Type B pancreatic cell (in vitro differentiated cells): ENCODE results near the gene TAS1R1. TPM values are rescaled to one million over a fixed set of nuclear protein-coding genes. Genes with fewer than 3 reads are reported as not detected.

Experiments
- DNase-seq: peaks from one replicate; pipeline ENCODE4 v3.0.0; 2021; ENCODE audit warnings: mixed read lengths; ENCODE audit not compliant: unreplicated experiment; ENCODE audit errors: extremely low spot score
- H3K27ac Mint-ChIP-seq: 2 replicates; pipeline ENCODE4 v1.8.0; 2021; ENCODE audit warnings: mild to moderate bottlenecking, mixed read lengths
- H3K27me3 Mint-ChIP-seq: 2 replicates; pipeline ENCODE4 v1.8.0; 2021; ENCODE audit warnings: mixed read lengths
- H3K36me3 Mint-ChIP-seq: 2 replicates; pipeline ENCODE4 v1.8.0; 2021; ENCODE audit warnings: mixed read lengths
- H3K4me1 Mint-ChIP-seq: one replicate; pipeline ENCODE4 v1.8.0; 2021; ENCODE audit warnings: mixed read lengths; ENCODE audit not compliant: unreplicated experiment
- H3K4me3 Mint-ChIP-seq: 2 replicates; pipeline ENCODE4 v1.8.0; 2021; ENCODE audit warnings: mild to moderate bottlenecking, mixed read lengths
- H3K9me3 Mint-ChIP-seq: 2 replicates; pipeline ENCODE4 v1.8.0; 2021; ENCODE audit warnings: mixed read lengths
- total RNA-seq: library from RNA; stranded (reverse); gene quantifications from 2 replicates; pipeline ENCODE4 v1.2.1, GENCODE V29; 2021; ENCODE audit warnings: low replicate concordance
- TF ChIP-seq, protein P1 (sequence below): fragments of 200-600 bp; sonication (generic); conservative IDR thresholded peaks from 2 replicates; pipeline ENCODE4 v1.5.0; 2021; ENCODE audit warnings: antibody characterized with exemption, mild to moderate bottlenecking

The TAS1R1 gene
- total RNA-seq, 1 donor from 2014 or later, result not detected

DNA sequence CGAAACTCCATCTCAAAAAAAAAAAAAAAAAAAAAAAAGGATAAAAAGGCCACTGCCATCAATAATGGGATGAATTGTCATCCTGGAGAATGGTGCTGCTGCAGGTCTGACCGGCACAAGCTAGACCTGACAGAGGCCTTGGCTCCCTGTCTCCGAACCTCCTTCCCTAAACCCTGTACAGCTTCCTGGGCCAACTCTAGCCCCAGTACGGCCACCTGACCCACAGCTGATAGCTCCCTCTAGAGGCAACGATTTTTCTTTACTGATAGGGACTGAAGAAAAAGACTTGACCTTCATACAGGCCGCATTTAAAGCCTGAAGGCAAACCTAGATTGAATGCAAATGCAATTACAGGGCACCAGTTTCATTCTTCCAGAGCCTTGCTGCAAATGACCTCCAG is 31.5 kb upstream of the TAS1R1 start:
- Mint-ChIP-seq H3K27me3 (no peaks in the 10 kb centered on the region), H3K36me3 (peaks cover 15% of the 10 kb centered on the region), H3K4me1 (peaks cover 23% of the 10 kb centered on the region), H3K27ac (no peak overlapping the region), H3K9me3 (no peaks in the 10 kb centered on the region), H3K4me3 (no peak overlapping the region)
- DNase-seq, result no peak
- TF ChIP-seq, protein P1, sequence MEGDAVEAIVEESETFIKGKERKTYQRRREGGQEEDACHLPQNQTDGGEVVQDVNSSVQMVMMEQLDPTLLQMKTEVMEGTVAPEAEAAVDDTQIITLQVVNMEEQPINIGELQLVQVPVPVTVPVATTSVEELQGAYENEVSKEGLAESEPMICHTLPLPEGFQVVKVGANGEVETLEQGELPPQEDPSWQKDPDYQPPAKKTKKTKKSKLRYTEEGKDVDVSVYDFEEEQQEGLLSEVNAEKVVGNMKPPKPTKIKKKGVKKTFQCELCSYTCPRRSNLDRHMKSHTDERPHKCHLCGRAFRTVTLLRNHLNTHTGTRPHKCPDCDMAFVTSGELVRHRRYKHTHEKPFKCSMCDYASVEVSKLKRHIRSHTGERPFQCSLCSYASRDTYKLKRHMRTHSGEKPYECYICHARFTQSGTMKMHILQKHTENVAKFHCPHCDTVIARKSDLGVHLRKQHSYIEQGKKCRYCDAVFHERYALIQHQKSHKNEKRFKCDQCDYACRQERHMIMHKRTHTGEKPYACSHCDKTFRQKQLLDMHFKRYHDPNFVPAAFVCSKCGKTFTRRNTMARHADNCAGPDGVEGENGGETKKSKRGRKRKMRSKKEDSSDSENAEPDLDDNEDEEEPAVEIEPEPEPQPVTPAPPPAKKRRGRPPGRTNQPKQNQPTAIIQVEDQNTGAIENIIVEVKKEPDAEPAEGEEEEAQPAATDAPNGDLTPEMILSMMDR, result peak; percentile 63

DNA sequence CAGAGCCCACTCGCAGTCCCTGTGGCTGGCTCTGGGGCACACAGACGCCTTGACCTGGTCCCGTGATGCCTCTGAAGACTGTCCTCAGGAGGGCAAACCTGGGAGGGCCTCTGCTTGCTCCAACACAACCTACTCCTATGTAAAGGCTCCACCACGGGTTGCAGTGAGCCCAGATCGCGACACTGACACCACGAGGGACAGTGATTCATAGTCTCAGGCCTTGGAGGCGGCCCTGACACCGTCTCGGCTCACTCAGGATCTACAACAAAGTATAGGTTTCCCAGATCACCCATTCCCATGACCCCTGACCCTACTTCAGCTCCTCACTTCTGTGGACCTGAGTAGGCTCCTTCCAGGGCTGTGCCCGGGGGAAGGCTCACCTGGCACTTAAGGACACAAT is 28.8 kb upstream of the TAS1R1 start:
- Mint-ChIP-seq H3K27me3 (no peaks in the 10 kb centered on the region), H3K27ac (no peak overlapping the region), H3K4me1 (no peaks in the 10 kb centered on the region), H3K4me3 (no peak overlapping the region), H3K36me3 (peaks cover 15% of the 10 kb centered on the region), H3K9me3 (no peaks in the 10 kb centered on the region)
- TF ChIP-seq, protein P1, result no peak
- DNase-seq, result no peak

DNA sequence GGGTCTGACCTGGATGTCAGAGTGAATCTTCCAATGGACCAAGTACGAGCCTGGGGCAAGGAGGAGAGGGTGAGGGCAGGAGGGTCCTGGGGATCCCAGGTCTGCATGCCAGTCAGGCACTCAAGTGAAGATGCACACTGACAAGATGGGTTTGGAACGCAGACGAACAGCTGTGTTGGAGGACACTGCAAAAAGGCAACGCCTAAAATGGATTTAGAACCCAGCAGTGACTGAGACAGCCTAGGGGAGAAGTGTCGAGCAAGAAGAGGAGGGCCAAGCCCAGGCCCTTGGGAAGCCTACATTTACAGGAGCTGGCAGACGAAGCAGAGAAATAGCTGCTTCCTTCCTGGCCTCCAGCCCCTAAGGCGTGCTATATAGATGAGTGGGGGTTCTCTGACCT is 26.6 kb upstream of the TAS1R1 start:
- H3K27me3 Mint-ChIP-seq, result no peaks in the 10 kb centered on the region
- DNase-seq, result no peak

GRCh38 chr1:6530504-6531160 is 24.5 kb upstream of the TAS1R1 start:
- Mint-ChIP-seq H3K36me3 (peaks cover 30% of the 10 kb centered on the region), H3K27ac (no peak overlapping the region), H3K4me1 (no peaks in the 10 kb centered on the region), H3K4me3 (no peak overlapping the region), H3K9me3 (no peaks in the 10 kb centered on the region), H3K27me3 (no peaks in the 10 kb centered on the region)
- TF ChIP-seq, protein P1, result no peak
- DNase-seq, result no peak

More for the DNA sequence above, 26.6 kb upstream of the TAS1R1 start:
- Mint-ChIP-seq H3K4me1 (no peaks in the 10 kb centered on the region), H3K36me3 (peaks cover 26% of the 10 kb centered on the region), H3K4me3 (no peak overlapping the region), H3K9me3 (no peaks in the 10 kb centered on the region), H3K27ac (no peak overlapping the region)
- TF ChIP-seq, protein P1, result no peak

DNA sequence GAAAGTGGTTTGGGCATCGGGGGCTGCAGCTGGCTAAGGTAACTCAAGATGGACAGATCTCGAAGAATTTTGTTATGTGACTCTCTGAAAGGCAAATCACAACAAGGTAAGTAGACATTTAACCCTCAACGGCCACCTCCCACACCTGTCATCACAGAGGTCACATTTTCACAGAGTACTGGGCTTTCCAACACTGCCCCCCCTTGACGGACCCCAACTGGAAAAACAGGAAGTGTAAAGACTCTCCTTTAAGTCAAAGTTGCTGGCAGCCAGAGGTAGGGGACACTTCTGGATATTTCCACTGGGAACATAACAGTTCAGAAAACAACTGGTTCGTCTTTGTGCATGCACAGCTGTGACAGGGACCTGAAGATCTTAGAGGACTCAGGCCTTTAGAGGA is 23.1 kb upstream of the TAS1R1 start:
- Mint-ChIP-seq H3K36me3 (peaks cover 21% of the 10 kb centered on the region), H3K27me3 (no peaks in the 10 kb centered on the region), H3K4me1 (no peaks in the 10 kb centered on the region), H3K4me3 (no peak overlapping the region), H3K27ac (no peak overlapping the region), H3K9me3 (no peaks in the 10 kb centered on the region)
- no peak for DNase-seq
- TF ChIP-seq, protein P1, result no peak
